HG03064 (cell line): ENCODE data around the gene ZNF768.
A peak's percentile ranks its signal among the peaks of the same experiment; 100 is the strongest.
"Not testable (repeated sequence)": the region's sequence is repeated elsewhere in the genome, so short reads cannot be mapped to it uniquely, and the experiment has no call there.

Experiments used
- ATAC-seq: cut with Tn5 transposase; IDR thresholded peaks from one replicate; pipeline ENCODE4 v1.9.1; 2021; ENCODE audit warnings: low read depth; ENCODE audit not compliant: unreplicated experiment

ZNF768 gene

DNA sequence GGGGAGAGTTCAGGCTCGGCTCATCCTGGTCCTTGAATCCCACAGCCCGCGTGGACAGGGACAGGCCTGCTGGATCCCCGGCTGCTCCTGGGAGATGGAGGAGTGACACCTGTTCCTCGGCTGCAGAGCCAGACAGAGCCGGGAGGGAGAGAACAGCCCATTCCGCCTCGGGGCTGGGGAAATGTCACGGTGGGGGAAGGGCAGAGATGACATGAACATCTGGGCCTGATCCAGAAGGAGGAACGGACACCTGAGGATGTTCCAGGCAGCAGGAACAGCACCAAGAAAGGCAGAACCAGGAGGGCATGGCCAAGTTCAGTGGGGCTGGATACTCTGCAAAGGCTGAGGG lies 29.7 kb upstream of the ZNF768 start:
- no peak for ATAC-seq

DNA sequence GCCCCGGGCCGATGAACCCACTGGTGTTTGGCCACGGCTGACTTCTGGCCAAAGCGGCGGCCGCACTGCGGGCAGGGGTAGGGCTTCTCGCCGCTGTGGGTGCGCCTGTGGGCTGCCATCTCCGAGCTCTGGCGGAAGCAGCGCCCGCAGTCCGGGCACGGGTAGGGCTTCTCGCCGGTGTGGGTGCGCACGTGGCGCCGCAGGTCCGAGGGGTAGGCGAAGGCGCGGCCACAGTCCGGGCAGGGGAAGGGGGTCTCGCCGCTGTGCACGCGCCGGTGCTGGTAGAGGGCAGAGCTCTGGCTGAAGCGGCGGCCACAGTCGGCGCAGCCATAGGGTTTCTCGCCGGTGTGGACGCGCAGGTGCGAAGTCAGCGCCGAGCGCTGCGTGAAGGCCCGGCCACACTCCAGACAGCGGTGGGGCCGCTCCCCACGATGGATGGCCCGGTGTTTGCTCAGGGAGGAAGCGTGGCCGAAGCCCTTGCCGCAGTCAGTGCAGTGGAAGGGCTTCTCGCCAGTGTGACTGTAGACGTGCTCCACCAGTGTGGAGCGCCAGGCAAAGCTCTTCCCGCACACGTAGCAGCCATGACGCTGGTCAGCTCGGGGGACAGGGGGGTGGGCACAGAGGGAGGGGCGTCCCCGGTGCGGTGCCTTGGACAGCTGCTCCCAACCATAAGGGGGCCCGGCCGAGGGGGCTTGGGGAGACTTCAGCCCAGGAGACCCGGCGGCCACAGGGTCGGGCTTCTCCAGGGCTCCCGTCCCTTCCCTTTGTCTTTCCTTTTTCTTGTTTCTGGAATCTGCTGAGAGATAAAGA lies 29.2 kb upstream of the ZNF768 start:
- no peak for ATAC-seq

DNA sequence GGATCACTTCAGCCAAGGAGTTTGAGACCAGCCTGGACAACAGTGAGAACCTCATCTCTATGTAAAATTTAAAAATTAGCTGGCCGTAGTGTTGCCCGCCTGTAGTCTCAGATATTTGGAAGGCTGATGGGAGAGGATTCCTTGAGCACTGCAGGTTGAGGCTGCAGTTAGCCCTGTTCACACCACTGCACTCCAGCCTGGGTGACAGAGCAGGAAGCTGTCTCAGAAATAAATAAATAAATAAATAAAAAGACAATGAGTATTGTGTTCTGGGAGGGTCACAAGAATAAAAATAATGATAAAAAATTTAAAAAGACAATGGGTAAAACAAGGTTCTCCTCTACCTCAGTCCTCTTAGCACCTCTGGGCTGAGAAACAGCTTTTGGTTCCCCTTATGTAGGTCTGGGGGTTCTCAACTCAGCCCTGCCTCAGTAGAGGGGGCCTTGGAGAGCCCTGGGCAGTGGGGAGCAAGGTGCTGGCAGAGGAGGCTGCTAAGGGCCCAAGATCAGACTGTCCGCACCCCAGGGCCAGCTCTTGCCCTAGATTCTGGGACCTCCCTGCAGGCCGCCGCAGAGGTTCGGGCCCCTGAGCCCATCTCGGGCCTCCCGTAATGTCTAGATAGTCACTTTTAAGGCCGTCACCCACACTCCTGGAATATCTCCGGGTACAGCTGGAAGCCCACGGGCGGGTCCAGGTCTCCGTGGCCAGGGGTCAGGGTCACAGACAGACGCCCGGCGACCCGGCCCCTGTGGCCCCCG lies 28.4 kb upstream of the ZNF768 start:
- no peak for ATAC-seq

DNA sequence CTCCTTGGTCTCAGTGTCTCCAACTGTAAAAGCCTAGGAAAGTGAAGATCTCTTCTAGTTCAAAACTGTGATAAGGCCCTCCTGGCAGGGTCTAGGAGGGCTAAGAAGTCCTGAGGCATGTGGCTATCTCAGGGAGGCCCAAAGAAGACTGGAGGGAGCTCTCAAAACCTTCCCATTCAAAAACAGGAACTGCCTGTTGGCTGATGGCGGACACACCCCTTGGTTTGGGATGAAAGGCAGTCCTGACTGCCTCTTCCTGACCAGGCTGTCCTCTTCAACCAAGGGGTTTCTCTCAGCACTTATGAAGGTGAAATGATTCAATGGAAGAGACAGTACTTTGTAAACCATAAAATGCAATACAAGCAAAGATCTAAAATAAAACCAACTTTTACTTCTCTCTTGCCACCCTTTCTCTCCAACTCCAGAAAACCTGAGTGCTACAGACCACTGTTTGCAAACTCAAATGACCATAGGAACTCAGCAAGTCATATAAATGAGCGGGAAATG lies 27.1 kb upstream of the ZNF768 start:
- ATAC-seq: no peak

DNA sequence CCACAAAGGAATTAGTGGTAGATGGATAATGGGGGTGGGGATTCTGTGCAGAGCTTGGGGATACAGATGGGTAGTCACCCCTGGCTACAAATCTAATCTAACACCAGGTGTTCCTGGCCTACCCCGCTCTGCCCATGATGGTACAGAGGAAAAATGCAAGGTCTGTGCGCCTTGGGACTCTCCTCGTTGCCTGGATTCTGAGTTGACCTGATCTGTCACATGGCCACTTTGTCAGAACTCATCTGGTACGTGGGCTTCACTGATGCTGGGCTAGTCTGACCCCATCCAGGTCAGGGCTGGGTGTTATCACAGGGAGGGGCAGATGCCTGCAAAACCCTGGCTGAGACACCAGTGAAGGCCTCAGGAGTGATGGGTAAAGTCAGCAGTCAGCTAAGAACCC lies 26.6 kb upstream of the ZNF768 start:
- no peak for ATAC-seq

DNA sequence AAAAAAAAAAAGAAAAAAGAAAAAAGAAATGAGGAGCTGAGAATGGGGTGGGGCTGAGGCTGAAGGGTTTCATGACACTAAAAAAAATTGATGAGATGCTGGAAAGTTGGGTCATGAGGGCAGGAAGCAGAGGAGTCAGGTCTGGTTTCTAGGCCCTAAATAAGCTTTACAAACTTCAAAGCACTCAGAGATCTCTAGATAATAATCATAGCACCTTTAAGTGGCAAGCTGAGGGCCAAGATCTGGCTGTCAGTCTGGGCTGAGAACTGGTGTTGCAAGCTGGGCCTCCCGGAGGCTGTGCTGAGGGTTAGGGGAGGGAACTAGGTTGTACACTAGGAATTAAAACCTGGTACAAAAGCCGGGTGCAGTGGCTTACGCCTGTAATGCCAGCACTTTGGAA lies 25.4 kb upstream of the ZNF768 start:
- no peak for ATAC-seq

DNA sequence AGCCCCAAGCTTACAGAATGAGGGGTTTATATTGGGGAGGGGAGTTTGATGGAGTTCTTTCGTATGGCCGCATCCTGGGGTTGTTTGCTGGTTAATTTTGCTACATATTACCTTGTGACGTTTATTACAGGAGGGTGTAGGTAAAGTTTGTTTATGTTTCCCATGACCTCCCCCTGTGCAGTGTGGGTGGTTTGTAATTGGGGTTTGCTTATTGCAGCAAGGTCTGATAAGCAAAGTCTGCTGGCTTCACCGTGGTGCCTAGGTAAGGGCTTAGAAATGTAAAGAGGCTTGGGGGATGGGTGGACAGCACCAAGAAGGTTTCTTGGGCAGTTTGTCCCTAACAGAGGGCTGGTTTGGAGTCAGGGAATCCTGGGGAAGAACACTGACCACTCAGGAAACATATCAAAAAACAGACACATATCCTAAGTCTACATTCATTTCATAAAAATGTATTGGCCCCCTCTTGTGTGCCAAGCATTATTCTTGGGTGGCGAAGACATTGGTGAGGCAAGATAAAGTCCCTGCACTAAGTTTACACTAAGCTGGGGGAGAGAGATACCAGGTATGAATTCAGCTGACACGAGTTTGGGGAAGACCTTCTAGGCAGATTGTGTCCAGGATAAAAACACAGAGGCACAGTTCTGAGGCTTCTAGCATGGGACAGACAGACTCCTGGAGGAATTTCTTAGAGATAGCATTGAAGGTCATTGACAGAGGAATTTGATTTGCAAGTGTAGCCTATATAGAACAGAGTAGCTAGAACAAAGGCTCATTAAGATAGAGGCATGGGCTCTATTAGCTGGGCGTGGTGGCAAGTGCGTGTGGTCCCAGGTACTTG lies 22.3 kb upstream of the ZNF768 start:
- ATAC-seq: no peak

DNA sequence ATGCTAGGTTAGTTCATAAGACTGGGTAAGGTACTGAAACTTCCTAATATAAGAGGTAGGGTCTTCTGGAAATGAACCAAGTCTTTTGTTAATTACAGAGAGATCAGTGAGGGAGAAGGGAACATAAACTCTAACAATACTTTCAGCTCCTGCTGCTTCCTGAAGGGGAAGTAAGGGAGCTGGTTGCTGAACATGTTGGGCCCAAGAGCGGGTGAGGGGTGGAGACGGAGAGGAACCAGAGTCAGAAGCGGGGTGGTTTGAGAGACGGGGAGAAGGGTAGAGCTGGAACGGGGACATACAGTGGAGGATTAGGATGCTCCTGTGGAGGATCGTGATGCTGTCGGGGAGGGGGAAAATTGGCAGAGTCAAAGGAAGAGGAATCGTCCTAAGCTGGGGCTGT lies 19.7 kb upstream of the ZNF768 start:
- ATAC-seq: no peak

DNA sequence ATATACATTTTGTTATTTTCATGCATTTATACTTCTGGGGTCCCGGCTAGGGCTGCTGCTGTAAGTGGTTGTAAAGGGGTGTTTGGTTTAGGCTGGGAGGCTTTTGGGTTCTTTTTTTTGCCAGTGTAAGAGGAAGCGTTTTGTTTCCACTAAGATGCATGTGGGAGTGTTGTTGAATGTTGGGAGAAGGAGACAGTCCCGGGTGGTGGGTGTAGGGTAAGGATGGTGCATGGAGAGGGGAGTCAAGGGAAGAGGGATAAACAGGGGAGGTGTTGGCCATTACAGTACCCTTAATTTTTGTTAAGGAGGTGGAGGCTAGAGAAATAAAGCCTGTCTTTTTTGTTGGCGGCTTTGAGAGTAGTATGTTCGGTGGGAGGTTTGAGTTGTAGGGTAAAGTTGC lies 16.7 kb upstream of the ZNF768 start:
- ATAC-seq: no peak

DNA sequence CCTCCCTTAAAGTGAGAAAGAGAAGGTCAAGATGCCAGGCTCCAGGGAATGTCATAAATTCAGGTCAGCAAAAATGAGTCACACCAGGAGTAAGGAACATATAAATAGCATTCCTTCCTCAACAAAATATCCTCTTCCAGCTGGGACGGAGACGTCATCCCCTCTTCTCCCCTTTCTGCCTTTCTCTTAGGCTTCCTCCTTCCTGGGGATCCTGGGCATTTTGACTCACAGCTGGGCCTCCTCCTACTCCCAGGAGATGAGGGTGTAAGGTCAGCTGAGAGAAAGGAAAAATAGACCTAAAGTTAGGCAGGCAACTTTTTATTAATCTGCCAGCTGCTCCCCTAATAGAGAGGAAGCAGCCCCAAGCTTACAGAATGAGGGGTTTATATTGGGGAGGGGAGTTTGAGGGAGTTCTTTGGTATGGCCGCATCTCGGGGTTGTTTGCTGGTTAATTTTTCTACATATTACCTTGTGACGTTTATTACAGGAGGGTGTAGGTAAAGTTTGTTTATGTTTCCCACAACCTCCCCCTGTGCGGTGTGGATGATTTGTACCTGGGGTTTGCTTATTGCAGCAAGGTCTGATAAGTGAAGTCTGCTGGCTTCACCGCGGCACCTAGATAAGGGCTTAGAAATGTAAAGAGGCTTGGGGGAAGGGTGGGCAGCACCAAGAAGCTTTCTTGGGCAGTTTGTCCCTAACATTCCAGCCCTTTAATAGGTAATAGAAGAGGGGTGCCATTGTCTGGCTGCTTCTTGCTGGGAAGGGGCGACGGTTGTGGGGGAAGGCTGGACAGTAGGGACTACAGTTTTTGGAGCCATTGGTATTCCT lies 15.3 kb upstream of the ZNF768 start:
- ATAC-seq: no peak

DNA sequence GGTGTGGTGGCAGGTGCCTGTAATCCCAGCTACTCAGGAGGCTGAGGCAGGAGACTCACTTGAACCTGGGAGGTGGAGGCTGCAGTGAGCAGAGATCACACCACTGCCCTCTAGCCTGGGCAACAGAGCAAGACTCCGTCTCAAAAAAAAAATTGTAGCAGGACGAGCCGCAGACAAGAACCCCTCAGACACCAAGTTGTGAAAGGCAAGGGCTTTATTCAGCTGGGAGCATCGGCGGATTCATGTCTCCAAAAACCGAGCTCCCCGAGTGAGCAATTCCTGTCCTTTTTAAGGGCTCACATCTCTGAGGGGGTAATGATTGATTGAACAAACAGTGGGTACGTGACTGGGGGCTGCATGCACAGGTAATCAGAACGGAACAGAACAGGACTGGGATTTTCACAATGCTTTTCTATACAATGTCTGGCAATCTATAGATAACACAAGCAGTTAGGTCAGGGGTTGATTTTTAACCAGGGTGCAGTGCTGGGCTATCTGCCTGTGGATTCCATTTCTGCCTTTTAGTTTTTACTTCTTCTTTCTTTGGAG lies 14.6 kb upstream of the ZNF768 start:
- ATAC-seq: not testable (repeated sequence)

DNA sequence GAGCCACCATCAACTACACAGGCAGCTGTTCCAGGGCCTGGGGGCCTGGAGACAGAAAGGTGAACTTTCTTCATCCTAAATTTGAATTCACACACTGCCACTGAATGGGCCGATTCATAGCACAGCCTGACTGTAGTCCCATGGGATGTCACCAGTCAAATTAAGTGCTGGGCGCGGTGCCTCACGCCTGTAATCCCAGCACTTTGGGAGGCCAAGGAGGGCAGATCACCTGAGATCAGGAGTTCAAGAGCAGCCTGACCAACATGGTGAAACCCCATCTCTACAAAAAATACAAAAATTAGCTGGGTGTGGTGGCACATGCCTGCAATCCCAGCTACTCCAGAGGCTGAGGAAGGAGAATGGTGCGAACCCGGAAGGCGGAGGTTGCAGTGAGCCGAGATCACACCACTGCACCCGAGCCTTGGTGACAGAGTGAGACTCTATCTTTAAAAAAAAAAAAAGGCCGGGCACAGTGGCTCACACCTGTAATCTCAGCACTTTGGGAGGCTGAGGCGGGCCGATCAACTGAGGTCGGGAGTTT lies 13.7 kb upstream of the ZNF768 start:
- not testable (repeated sequence) for ATAC-seq

DNA sequence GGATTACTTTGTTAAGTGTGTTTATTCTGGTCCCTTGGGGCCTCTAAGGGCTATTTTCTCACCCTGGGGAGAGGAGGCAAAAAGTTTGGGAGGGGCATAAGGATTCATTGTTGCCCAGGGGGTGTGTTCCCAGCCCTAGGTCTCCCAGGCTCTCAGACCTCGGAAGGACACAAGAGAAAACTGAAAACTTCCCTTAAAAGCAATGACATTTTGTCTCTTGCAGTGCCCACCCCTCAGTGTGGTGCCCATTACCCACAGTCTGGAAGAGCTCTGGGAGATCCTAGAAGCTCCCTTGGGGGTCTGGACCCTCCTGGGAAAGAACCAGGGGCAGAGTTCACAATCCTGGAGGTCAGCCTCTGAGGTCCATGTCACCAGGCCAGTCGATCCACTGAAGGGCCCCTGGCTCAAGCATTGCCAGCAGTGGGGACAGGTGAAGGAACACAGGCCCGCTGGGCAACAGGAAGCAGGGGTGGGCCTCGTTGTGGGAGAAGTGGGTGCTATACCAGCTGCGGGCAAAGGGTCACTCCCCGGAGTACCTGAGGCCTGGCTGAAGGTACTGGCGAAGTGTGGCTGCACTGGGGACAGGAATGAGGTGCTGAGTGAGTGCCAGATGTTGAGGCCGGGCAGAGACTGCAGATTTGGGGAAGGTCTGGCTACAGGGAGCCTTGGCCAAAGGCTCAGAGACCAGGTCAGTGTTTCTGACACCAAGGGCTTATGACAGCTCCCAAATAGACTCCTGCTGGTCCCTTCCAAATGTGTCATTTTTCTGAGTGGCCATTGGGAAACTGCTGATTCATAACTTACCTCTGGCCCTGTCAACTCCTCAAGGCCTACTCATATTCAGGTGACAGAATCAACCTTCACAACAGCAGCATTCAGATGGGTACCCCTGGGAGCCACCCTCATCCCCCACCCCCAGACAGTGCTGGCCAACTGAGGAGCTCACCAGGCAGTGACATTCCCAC lies 12.9 kb upstream of the ZNF768 start:
- no peak for ATAC-seq

DNA sequence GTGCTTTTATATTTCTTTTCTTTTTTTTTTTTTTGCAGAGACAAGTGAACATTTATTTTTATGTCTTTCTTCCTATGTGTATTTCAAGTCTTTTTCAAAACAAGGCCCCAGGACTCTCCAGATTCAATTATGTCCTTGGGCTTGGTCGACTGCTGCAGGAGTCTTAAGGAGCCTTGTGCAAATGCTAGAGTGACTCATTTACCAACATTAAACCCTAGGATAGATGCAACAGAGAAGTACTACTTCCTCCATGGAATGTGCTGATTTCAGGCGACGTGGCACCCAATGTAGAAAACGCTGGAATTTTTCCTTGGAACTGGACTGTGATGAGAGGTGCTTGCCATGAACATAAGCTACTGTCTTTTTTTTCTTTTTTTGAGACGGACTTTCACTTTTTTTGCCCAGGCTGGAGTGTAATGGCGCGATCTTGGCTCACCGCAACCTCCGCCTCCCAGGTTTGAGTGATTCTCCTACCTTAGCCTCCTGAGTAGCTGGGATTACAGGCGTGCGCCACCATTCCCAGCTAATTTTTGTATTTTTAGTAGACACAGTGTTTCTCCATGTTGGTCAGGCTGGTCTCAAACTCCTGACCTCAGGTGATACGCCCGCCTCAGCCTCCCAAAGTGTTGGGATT lies 10.1 kb upstream of the ZNF768 start:
- not testable (repeated sequence) for ATAC-seq

DNA sequence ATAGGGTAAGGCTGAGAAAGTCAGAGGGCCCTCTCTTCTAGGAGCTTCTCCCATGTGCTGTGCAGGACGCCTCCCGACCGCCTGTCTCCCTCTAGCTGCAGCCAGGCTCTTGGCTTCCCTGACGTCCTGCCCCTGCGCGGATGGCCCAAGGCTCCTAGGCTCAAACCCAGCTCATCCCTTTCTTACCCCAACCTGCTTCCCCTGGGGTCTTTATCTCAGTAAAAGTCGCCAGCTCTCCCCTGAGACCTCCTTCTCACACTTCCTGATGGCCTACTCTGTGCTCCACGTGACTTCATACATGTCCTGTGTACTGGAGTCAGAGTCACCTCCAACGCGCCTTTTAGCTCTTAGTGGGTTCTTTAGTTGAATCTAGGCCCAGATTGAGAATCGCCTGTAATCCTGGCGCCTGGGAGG lies 9.4 kb upstream of the ZNF768 start:
- peak; percentile 46 for ATAC-seq

DNA sequence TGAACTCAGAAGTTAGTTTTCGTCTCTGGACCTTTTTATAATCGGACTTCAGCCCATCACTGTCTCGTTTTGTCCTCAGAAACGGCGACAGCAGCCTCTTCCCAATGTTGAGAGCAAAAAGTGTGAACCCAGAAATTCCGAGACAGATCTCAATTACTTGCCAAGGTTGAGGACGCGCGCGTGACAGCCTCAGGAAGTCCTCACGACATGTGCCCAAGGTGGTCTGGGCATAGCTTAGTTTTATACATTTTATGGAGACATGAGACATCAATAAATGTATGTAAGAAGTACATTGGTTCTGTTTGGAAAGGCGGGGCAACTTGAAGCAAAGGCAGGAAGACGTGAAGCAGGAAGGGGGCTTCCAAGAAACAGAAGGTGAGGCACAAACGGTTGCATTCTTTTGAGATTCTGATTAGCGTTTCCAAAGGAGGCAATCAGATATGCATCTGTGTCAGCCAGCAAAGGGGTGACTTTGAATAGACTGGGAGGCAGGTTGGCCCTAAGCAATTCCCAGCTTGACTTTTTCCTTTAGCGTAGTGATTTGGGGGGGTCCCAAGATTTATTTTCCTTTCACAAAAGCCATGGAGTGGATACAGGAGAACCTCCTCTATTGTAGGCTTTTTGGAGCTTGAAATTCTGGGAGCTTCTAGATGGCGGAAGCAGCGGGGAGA lies 8.9 kb upstream of the ZNF768 start:
- ATAC-seq: no peak

DNA sequence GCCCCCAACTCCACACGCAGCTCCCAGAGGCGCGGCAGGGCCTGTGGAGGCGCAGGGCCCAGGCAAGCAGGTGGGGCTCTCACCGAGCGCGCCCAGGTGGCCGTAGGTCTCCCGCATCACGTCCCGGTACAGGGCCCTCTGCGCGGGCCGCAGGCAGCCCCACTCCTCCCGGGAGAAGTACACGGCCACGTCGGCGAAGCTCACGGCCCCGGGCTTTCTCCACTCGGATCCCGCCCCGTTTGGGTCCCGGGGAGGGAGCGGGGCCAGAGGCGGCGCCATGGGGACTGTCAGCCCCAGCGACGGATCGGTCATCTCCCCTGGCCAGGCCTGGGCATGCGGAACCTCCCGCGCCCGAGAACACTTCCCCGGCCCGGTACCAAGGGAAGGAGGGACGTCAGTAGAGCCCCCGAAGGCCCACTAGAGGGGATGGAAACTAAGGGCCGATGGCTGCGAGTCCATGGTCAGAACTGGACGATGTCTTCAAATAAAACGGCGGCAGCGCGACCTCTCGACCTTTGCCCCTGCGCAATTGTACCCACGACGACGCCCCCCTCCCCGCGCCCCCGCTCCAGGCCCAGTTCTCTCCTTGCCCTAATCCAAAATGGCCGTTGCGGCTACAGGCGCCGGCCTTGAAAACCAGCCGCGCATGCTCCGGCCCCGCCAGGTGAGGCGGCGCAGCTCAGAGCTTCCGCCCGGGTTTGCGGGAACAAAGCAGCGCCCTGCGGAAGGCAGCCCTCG lies 8.2 kb upstream of the ZNF768 start, which contains the start of gene ZNF747:
Gene ZNF747, minus strand, starts transcription at position 491 of the 738 bp plus-strand sequence. Its CDS starts 179 bp downstream, at position 312.
- ATAC-seq: no peak
